Hematopoietic multipotent progenitor cell treated with erythropoietin and hydrocortisone succinate and interleukin-3 and kit ligand, for 8 days (in vitro differentiated cells): ENCODE results near the gene FYCO1.
A peak's percentile ranks its signal among the peaks of the same experiment; 100 is the strongest.
"Not testable (repeated sequence)": the region's sequence is repeated elsewhere in the genome, so short reads cannot be mapped to it uniquely, and the experiment has no call there.

Experiments used
- DNase-seq: peaks from one replicate; pipeline ENCODE4 v3.0.0-alpha.2; 2015

Gene FYCO1

DNA sequence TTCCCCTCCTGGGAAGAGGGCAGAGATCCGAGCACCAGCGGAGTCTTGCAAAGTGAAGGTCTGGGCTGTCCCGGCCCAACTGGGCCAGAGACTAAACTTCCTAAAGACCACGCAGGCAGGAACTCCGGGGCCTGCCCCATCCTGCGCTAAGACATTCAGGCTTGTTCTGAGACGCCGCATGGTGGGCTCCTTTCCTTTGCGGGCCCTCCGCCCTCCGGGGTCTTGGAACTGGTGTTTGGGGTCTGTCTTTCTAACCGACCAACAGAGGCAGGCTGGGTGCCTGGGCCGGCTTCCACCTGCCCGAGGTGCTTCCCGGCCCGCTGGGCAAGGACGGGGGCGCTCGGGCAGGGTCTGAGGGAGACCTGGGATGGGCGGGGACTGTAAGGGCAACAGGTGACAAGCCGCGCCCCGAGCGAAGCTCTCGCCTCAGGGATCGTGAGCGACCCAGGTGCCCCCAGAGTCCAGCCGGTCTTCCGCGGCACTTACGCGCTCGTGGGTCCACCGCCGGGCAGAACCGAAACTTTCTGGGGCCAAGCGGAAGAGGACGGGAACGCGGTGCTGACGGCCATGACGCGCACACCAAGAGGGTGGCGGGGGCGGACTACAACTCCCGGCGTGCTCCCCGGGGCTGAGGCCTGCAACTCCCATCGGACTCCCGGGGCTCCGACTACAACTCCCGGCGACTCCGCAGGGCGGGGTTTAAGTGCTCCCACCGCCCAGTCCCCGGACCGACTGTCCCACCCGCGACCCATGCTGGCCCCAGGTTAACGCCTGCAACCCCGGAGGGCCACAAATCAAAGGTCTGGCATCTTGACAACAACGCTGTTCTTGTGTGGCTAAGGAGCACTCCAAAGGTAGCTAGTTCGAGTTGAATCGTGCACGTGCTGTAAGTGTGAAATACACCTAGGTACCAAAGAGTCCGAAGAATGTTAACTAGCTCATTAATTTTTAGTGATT, at the start of gene FYCO1:
Gene FYCO1 (minus strand): TSS at position 589 of the 957 bp plus-strand sequence. CDS start 10,914 bp downstream, outside the sequence.
- peak; percentile 88 for DNase-seq

GRCh38 chr3:46038916-46039315, 43.3 kb upstream of the FYCO1 start:
- DNase-seq = no peak

- not testable (repeated sequence) for DNase-seq
Observed at GRCh38 chr3:46038071-46038470, 42.4 kb upstream of the FYCO1 start.

DNA sequence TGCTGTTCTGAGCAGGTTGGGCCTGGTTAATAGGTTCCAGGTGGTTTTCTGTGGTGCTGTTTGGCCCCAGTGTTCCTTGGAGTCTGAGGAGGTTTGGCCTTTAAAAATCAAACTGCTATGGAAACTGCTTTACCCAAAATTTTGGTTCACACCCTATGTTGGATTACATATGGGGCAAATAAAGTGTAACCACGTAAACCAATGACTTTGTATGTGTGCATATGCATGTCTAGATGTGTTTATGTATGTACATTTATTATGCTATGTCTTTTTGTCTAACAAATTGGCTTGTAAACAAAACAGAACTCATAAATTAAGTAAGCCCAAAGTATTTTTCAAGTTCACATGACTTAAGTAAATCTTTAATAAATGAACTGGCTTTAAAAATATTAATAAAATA, 40.6 kb upstream of the FYCO1 start:
- DNase-seq = no peak

GRCh38 chr3:46031747-46032146, 36.1 kb upstream of the FYCO1 start:
- no peak for DNase-seq

- DNase-seq = no peak
Observed at GRCh38 chr3:46031269-46031668, 35.6 kb upstream of the FYCO1 start.

- DNase-seq = no peak
Observed at GRCh38 chr3:46030626-46031025, 35.0 kb upstream of the FYCO1 start.

GRCh38 chr3:46029953-46030543, 34.4 kb upstream of the FYCO1 start:
- no peak for DNase-seq

DNA sequence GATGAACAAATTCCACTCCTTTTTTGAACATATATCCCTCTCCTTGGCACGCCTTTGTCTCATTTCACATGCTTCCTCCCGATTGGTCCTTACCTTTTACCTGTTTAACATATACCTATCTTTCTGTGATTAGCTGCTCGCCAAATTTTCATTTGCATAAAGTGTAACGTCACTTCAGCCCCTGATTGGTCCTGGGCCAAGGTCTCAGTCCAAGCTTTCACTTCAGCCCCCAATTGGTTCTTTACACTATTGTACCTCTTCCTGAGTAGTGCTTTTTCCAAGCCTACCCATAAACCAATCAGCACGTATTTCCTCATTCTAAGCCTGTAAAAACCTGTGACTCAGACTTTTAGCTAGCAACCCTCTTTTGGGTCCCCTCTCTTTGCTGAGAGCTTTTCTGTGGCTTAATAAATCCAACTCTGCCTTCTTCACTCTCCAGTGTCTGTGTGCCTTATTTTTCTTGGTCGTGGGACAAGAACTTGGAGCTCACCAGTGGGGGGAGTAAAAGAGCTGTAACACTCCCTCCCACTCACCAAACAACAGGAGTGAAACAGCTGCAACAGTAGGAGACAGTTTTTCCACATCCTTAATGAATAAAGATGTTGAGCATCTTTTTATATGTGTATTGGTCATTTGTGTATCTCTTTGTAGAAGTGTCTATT, 32.2 kb upstream of the FYCO1 start:
- DNase-seq = no peak

DNA sequence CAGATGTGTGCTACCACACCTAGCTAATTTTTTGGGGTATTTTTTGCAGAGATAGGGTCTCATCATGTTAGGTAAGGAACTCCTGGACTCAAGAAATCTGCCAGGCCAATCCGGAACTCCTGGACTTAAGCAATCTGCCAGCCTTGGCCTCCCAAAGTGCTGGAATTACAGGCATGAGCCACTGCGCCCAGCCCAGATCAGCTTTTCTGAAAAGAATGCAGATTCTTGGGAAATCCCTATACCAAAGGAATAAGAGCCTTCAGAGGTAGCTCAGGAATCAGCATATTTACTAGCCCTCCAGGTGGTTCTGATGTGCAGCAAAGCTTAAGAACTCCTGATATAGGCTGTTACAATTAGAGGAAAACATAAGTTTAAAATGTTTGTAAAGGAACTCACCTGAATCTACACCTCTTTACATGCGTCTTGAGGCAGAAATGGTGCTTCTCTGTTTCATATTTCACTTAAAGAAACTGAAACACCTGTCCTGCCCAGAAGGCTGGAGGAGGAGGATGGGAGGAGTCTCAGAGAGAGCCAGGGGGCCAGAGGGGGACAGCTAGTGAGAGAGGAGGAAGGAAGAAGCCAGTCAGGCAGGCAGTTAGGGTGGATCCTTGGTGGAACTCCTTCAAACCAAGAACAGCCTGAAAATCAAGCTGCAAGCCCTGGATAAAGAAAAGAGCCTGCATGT, 31.5 kb upstream of the FYCO1 start, which contains the start of gene XCR1:
Gene XCR1 (minus strand): TSS at position 463 of the 685 bp plus-strand sequence. CDS start 5,536 bp downstream, outside the sequence.
- no peak for DNase-seq

DNA sequence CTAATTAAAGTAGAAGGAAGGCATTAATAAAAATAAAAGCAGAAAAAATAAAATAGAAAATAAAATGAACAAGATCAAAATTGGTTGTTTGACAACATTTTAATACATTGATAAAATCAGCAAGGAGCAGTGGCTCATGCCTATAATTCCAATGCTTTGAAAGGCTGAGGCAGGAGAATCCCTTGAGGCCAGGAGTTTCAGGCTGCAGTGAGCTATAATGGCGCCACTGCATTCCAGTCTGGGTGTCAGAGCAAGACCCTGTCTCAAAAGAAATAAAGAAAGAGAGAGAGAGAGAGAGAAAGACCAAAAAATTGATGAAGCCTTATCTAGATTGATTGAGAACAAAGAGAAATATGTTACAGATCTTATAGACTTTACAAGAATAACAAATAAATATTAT, 29.5 kb upstream of the FYCO1 start:
- no peak for DNase-seq

DNA sequence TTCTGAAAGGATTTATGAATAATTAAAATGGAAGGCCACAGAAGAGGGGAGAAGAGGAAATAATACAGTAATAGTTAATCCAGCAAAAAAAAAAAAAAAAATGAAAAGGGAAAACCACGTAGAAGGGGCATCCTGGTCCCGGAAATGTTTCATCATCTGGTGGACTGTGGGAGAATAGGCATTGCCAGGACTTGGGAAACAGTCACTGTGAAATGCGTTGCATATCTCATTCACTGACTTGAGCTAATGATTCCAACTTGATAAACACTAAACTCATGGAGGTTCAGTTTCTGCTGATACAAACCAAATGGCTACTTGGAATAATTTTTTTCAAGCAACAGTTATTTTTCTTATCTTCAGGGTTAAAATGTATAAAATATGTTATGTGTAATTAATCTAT, 28.5 kb upstream of the FYCO1 start:
- DNase-seq = no peak

GRCh38 chr3:46022909-46023785, 27.5 kb upstream of the FYCO1 start:
- no peak for DNase-seq

DNA sequence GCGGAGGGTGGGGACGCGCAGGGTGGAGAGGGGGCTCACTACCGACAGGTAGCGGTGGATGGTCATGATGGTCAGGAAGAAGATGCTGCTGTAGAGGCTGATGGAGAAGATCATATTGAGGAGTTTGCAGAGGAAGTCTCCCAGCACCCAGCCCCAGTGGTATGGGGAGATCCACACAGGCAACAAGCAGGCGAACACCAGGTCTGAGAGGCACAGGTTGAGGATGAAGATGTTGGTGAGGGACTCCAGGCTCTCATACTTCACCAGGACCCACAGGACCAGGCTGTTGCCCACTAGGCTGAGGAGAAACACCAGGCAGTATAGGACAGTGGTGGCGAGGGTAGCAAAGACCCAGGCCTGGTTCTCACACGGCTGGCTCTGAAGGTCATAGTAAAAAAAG, 25.9 kb upstream of the FYCO1 start:
- DNase-seq = no peak

DNA sequence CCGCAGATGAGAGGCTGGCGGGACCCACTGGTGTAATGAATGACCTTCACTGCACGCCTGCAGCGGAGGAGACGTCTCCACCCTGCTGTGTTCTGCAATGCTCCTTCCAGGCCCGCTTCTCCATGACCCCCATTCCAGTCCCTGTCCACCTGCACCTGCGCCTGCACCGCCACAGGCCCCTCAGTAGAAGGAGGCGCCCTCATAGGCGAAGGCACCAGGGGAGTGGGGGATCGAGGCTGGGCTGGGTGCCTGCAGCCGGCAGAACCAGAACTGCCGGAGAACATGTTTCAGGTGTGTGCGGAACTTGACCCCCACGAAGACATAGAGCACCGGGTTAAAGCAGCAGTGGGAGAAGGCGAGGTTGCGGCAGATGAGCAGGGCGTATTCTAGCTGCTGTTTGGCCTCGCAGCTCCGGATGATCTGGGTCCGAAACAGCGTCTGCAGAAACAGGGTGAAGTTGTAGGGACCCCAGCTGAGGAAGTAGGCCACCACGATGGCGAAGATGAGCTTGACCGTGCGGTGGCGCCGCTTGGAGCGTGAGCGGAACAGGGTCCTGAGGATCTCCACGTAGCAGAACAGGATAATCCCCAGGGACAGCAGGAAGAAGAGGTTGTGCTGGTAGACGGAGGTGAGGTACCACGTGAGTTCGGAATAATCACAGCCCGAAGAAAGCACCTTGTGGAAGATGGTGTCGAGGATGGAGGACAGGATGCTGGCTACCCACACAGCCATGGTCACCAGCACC, 25.3 kb upstream of the FYCO1 start:
- no peak for DNase-seq

GRCh38 chr3:46019707-46020106, 24.1 kb upstream of the FYCO1 start:
- DNase-seq = no peak

DNA sequence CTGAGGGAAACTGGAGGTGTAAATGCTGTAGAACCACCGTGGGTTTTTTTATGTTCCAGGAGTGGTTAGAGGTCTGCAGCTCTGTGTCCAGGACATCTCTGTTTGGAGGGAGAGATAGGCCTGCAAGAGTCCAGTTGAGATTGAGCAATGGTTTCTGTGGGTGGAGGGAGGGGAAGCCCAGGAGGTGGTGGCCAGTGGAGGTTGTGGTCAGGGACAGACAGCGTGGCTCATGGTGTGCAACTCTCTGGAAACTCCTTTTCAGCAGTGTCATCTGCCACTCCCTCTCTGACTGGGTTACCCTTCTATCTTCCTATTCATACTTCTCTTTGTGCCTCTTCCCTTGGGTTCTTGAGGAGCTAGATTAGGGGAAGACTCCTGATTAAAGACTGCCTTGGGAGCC, 22.1 kb upstream of the FYCO1 start:
- no peak for DNase-seq

DNA sequence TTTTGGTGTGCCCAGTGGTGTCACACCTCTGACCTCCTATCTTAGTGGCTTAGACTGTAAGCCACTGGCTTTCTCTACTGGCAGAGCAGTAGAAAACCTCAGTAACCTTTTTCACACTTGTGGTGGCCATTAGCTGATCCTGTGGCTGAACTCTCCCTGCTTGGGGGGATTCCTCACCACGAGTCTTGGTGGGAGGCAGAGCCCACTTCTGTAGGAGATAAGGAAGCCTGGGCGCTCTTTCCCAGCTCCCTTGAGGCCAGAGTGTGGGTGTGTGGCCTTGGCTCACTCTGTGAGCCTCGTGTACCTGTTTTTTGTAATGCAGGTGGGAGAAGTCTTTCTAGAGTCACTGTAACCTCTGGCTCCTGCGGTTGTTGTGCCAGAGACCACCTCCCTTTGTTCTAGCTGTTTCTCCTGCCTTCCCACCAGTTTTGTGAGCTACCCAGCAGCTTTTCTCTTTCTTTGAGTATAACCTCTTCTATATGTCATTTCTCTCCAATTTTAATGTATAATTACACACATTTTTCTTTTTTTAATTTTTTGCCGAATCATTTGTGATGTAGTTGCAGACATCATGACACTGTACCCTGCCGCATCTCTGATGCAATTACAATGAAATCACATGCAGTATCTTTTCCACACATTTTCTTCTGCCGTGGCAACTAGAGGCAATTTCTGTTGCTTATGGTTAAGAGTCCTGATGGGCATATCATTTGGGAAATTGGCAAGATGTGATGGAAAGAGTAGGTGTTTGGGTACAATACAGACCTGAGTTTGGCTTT, 17.9 kb upstream of the FYCO1 start:
- DNase-seq = no peak

GRCh38 chr3:46012246-46012645, 16.6 kb upstream of the FYCO1 start:
- DNase-seq = no peak

DNA sequence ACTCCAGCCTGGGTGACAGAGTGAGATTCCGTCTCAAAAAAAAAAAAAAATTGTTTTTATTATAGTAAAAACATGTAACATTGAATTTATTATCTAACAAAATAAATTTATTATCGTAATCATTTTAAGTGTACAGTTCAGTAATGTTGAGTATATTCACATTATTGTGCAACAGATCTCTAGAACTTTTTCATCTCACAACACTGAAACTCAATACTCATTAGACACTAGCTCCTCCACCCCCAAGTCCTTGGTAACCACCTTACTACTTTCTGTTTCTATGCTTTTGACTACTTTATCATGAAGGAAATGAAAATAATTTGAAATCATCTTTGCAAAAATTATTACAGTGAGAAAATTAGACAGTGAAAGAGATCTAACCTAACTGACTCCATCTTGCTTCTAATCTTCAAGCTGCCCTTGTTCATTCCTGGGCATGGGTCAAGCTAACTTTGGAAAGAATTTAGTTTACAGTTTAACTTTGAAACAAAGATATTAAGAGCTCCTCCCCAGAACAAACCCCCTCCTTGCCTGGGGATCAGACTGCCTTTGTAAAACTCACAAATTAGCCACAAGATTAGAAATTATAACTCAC, 15.0 kb upstream of the FYCO1 start:
- DNase-seq = no peak
